H1 (cell line): Measurements from ENCODE around the gene CYP3A7. TPM values are rescaled to one million over a fixed set of nuclear protein-coding genes. Genes with fewer than 3 reads are reported as not detected.

Source experiments
- ASH2L ChIP-seq: fragments of 200-600, 300-600 bp; sonication (generic); IDR thresholded peaks from one replicate; pipeline ENCODE4 v1.7.1; 2017; ENCODE audit warnings: low read length
- FOSL1 ChIP-seq: IDR thresholded peaks from 2 replicates; pipeline ENCODE4 v1.6.1; 2011; ENCODE audit warnings: mild to moderate bottlenecking, low read depth, low read length, moderate library complexity; ENCODE audit not compliant: insufficient read depth
- GABPA ChIP-seq: IDR thresholded peaks from 2 replicates; pipeline ENCODE4 v1.6.1; 2011; ENCODE audit warnings: mild to moderate bottlenecking, low read length, moderate library complexity, borderline replicate concordance; ENCODE audit not compliant: insufficient read depth
- KDM5A ChIP-seq: fragments of 200-600 bp; IDR thresholded peaks from 2 replicates; pipeline ENCODE4 v1.7.1; 2012; ENCODE audit warnings: mild to moderate bottlenecking, low read length, inconsistent platforms, mixed read lengths
- NRF1 ChIP-seq: IDR thresholded peaks from 2 replicates; pipeline ENCODE4 v1.6.1; 2011; ENCODE audit warnings: mild to moderate bottlenecking, low read depth, low read length, improper control_type of control experiment
- RAD21 ChIP-seq, 2 experiments: IDR thresholded peaks in 1 of 2; conservative IDR thresholded peaks in 1 of 2; 2 replicates each; pipeline ENCODE4 v1.6.1; 2011; ENCODE audit warnings: low read depth in 2 of 2, low read length in 2 of 2, improper control_type of control experiment in 1 of 2, inconsistent platforms in 1 of 2, mild to moderate bottlenecking in 1 of 2, moderate library complexity in 1 of 2
- SIX5 ChIP-seq: IDR thresholded peaks from 2 replicates; pipeline ENCODE4 v1.6.1; 2011; ENCODE audit warnings: mild to moderate bottlenecking, low read depth, low read length
- polyA plus RNA-seq, 7 experiments: library from polyadenylated mRNA; depleted of rRNA in 3 of 7; stranded (reverse) in 5 of 7; unstranded in 2 of 7; fragments of >200 nt in 5 of 7; fragments of 200-250 nt in 2 of 7; gene quantifications; 1 replicate in 5 of 7; 2 replicates in 1 of 7; 4 replicates in 1 of 7; pipeline versions ENCODE4 v1.2.1 to v1.2.3, GENCODE V29; 2011 to 2013; ENCODE audit warnings: missing spikeins in 2 of 7, mixed read lengths in 2 of 7
- total RNA-seq: library from RNA; stranded (reverse); fragmentation: NEBNext Ultra II Directional; extraction: Animal tissue kit (Norgen Biotek cat#: 25700); gene quantifications from 2 replicates; pipeline ENCODE4 v1.2.1, GENCODE V29; 2021

CYP3A7 gene
- total and polyA plus RNA-seq, 2 of the 8 experiments (the other 6 are each of a cell fraction or from before 2014, with no cell fraction given), result not detected

GRCh38 chr7:99693427-99694200, 41.4 kb downstream of the CYP3A7 start (continued):
- TF ChIP-seq GABPA, result no peak
- no peak for TF ChIP-seq SIX5
- no peak for TF ChIP-seq FOSL1
- TF ChIP-seq NRF1, result no peak
- TF ChIP-seq RAD21 (IDR thresholded peaks at IDR 0.05 in 1 of 2, conservative IDR thresholded peaks at IDR 0.05 in 1 of 2; ENCODE audit: low read depth in 2 of 2, low read length in 2 of 2), result no peak
- TF ChIP-seq KDM5A, result no peak
- peak; percentile 50 for TF ChIP-seq ASH2L
